Posterior vena cava (tissue), 2 donors: ENCODE data around the gene KIF6. TPM values are rescaled to one million over a fixed set of nuclear protein-coding genes. Genes with fewer than 3 reads are reported as not detected.

Experiments used
- DNase-seq: peaks from one replicate; pipeline ENCODE4 v3.0.0-alpha.2; 2020; ENCODE audit warnings: low spot score
- intact Hi-C, 2 donors: fragments of 100-400 bp; cut with DNase I; formaldehyde crosslinking; loops; one replicate each; pipeline versions ENCODE4 v1.14.1 to v1.14.2; 2022 to 2023
- total RNA-seq, 2 donors: library from RNA; stranded (reverse); fragmentation: NEBNext Ultra II Directional; extraction: Animal tissue kit (Norgen Biotek cat#: 25700); gene quantifications; one replicate each; pipeline ENCODE4 v1.2.1, GENCODE V29; 2021
- donor health status: DM: yes; HTN: yes; CAD: no.
- donor health status: DM: yes; HTN: yes; CAD: no.

KIF6 gene
- total RNA-seq, 2 donors from 2014 or later = 0.14 to 0.46 TPM

- intact Hi-C loops = no loop called here
- no peak for DNase-seq
These were observed 343.6 kb downstream of the KIF6 start for GRCh38 chr6:39381550-39382140.

- no peak for DNase-seq
- intact Hi-C loops = no loop called here
These were observed 344.2 kb downstream of the KIF6 start for GRCh38 chr6:39380837-39381549.

- no peak for DNase-seq
- intact Hi-C loops = no loop called here
These were observed 346.2 kb downstream of the KIF6 start for GRCh38 chr6:39378960-39379425.

GRCh38 chr6:39378175-39378959 lies 346.8 kb downstream of the KIF6 start:
- DNase-seq = no peak
- intact Hi-C loops = no loop called here

GRCh38 chr6:39377539-39377950 lies 347.7 kb downstream of the KIF6 start:
- DNase-seq = no peak
- intact Hi-C loops = no loop called here

GRCh38 chr6:39375405-39375804 lies 349.8 kb downstream of the KIF6 start:
- intact Hi-C loops = no loop called here
- DNase-seq = no peak

- no peak for DNase-seq
- intact Hi-C loops = no loop called here
These were observed 354.8 kb downstream of the KIF6 start for GRCh38 chr6:39370390-39370789.

GRCh38 chr6:39369987-39370386 lies 355.2 kb downstream of the KIF6 start:
- intact Hi-C loops = loop anchor here (10.0 kb wide), 2 partner anchors 525 to 1215 kb away; partner anchors contain the start of gene LRFN2 (in 1 of the 2)
- DNase-seq = no peak

- intact Hi-C loops = loop anchor here (10.0 kb wide), 2 partner anchors 527 to 1217 kb away; partner anchors contain the start of gene LRFN2 (in 1 of the 2)
- DNase-seq = no peak
These were observed 357.5 kb downstream of the KIF6 start for GRCh38 chr6:39367700-39368099.

GRCh38 chr6:39366931-39367618 lies 358.1 kb downstream of the KIF6 start:
- no peak for DNase-seq
- intact Hi-C loops = loop anchor here (10.0 kb wide), 2 partner anchors 528 to 1218 kb away; partner anchors contain the start of gene LRFN2 (in 1 of the 2)

GRCh38 chr6:39365281-39366074 lies 359.7 kb downstream of the KIF6 start:
- intact Hi-C loops = loop anchor here (10.0 kb wide), 2 partner anchors 529 to 1219 kb away; partner anchors contain the start of gene LRFN2 (in 1 of the 2)
- DNase-seq = no peak

- intact Hi-C loops = loop anchor here (10.0 kb wide), 2 partner anchors 532 to 1222 kb away; partner anchors contain the start of gene LRFN2 (in 1 of the 2)
- peak; percentile 6 for DNase-seq
These were observed 361.9 kb downstream of the KIF6 start for GRCh38 chr6:39363280-39363679.

GRCh38 chr6:39362487-39362865 lies 362.7 kb downstream of the KIF6 start:
- DNase-seq = no peak
- intact Hi-C loops = loop anchor here (10.0 kb wide), 2 partner anchors 532 to 1222 kb away; partner anchors contain the start of gene LRFN2 (in 1 of the 2)

GRCh38 chr6:39361657-39362486 lies 363.3 kb downstream of the KIF6 start:
- peak; percentile 88 for DNase-seq
- intact Hi-C loops = loop anchor here (10.0 kb wide), 2 partner anchors 533 to 1223 kb away; partner anchors contain the start of gene LRFN2 (in 1 of the 2)

- DNase-seq = peak; percentile 58
- intact Hi-C loops = loop anchor here (10.0 kb wide), 2 partner anchors 534 to 1224 kb away; partner anchors contain the start of gene LRFN2 (in 1 of the 2)
These were observed 364.8 kb downstream of the KIF6 start for GRCh38 chr6:39360378-39360777.

GRCh38 chr6:39357998-39358686 lies 367.1 kb downstream of the KIF6 start:
- intact Hi-C loops = no loop called here
- peak; percentile 55 for DNase-seq
